NCI-H2029 (cell line): Measurements from ENCODE around the gene VAV3.
"Not testable (repeated sequence)": the region's sequence is repeated elsewhere in the genome, so short reads cannot be mapped to it uniquely, and the experiment has no call there.

Experiments used
- DNase-seq: peaks from one replicate; lab custom pipeline; 2025; lab: John Stamatoyannopoulos, UW

VAV3 gene, protein sequence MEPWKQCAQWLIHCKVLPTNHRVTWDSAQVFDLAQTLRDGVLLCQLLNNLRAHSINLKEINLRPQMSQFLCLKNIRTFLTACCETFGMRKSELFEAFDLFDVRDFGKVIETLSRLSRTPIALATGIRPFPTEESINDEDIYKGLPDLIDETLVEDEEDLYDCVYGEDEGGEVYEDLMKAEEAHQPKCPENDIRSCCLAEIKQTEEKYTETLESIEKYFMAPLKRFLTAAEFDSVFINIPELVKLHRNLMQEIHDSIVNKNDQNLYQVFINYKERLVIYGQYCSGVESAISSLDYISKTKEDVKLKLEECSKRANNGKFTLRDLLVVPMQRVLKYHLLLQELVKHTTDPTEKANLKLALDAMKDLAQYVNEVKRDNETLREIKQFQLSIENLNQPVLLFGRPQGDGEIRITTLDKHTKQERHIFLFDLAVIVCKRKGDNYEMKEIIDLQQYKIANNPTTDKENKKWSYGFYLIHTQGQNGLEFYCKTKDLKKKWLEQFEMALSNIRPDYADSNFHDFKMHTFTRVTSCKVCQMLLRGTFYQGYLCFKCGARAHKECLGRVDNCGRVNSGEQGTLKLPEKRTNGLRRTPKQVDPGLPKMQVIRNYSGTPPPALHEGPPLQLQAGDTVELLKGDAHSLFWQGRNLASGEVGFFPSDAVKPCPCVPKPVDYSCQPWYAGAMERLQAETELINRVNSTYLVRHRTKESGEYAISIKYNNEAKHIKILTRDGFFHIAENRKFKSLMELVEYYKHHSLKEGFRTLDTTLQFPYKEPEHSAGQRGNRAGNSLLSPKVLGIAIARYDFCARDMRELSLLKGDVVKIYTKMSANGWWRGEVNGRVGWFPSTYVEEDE

DNA sequence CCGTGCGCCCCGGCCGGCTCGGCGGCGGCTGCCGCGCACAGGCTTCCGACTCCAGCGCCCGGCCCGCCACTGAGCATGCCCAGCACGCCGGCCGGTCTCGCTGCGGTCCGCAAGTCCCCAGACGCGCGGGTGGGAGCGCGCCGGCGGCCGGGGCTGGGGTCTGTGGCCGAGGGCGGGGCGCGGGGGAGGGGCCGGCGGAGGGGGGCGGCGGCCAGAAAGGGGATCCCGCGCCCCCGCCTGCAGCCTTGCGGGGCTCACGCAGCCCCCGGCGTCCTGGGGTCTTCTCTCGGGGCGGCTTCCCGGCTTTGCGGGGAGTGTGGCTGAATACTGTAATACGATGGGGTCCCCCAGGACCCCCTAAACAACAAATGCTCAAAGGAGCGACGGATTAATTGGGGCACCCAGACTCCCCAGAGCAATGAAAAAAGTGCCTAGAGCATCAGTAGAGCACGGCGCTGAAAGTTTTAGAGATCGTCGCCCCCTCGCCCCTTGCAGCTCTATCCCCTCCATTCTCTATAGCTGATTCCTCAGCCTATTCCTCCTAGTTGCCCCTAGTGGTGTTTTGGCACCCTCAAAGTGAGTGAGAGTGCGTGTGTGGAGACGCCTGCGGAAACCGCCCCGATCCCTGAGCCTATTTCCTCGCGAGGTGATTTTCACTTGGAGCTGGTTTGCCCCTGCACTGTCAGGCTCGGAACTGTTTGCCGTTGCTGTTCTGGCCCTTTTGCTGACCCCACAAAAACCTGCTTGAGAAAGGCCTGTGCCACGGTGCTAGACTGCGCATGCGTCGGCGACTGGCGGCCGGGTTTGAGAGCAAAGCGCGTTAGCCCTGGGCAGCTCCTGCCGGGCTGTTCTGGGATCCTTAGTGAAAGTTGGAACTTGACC is at the start of gene VAV3:
VAV3 (minus strand) TSS at position 71 of the 882 bp plus-strand sequence. CDS start 311 bp downstream, outside the sequence.
- no peak for DNase-seq

DNA sequence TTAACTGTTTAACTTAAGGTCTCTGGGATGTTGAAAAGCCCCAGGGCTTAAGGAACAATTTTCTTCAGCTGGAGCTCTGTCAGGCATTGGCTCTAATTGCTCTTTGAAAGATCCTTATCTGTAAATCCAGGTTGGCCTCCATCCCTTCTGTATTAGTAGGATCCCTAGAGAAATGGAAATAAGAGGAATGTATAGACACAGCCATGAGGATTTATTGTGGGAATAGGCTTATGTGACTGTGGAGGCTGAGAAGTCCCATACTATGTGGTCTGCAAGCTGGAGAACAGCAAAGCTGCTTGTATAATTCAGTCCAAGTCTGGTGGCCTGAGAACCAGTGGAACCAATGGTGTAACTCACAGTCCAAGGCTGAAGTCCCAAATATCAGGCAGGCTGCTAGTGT is 47.6 kb upstream of the VAV3 start:
- DNase-seq = no peak

DNA sequence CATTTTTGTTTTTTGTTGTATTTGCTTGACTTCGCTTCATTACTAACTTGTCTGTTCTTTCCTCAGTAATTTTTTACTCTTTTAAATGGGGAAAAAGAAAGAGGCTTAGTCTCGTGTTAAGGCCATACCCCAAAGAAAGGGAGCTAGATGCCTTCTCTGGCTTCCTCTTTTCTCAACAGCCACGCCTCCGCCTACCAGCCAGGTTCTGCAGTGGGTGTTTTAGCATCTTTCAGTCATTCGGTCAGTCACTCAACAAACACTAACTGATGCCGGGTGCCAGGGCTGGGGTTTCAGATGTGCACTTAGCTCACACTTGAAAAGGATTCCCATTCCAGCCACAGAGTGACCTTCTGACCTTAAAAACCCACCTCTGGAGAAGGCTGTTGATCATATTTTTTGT is 46.3 kb upstream of the VAV3 start:
- no peak for DNase-seq

DNA sequence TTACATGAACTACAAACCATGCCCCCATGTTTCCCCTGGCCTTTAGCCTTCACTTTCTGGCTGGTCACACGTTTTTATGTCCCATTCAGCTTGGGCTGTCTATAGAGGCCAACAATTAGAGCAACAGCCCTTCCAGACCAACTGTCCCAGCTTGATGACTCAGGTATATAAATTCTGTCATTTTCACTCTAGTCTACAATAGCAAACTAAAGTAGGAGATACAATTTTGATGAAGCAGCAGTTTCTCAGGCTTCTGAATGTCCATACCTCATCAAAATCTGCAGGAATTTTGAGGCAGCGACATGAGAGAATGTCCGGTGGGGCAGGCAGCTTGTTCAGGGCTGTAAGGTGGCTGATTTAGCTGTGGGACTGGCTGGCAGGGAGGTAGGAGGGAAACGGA is 45.6 kb upstream of the VAV3 start:
- DNase-seq = no peak

DNA sequence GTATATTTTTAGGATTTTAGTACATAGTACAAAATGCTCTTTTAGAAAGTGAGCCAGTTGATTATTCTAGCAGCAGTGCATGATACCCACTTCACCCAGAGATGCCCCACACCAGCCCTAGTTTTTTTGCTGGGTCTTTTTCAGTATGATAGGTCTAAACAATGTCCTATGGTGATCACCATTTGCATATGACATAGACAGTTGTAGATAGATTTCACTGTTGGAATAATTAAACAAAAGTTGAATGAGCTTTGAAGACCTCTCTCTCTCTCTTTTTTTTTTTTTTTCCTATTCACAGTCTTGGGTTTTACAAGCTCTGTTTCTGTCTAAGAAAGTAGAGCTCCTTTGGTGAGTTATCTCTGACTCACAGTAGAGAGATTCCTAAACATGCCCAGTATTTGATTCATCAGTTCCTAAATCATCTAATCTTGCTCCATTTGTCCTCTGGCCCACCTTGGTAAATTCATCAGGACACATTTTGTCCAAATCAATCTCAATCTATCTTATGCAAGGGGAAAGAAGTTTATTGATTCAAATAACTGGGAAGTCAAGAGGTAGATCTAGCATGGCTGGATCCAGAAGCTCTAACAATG is 44.7 kb upstream of the VAV3 start:
- DNase-seq = no peak

DNA sequence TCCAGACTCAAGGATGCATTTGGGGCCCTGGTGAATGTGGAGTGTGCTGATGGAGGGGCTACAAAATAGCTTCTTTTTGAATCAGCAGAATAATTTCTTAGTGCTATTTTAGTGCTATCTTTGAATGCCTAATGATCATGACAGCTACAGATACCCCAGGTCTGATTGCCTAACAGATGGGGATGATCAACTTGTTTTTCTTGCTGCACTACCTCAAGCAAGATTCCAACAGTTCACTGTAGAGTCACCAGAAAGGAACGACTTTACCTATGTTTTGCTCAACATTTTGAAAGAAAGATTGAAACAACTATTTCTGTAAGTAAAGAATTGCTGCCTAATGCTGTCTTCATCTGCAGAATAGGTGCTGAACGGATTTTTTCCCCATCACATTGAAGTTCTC is 42.6 kb upstream of the VAV3 start:
- DNase-seq = no peak

DNA sequence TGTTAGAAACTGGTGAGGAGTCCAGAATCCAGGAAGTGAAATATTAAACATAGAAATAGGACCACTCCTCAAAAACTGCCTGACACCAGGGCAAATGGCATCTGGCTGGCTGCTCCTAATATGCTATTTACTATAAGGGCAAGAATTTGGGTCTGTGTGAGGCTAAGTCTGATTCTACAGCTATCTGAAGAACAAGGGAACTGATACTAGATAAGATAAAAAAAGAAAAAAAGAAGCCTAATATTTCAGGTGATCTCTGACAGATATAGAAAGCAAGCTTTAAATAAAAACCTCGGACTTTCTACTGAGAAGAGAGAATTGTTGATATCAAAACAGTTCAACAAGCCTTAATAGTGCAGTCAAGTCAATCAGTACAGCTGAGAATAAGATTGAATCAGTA is 42.1 kb upstream of the VAV3 start:
- DNase-seq = no peak

DNA sequence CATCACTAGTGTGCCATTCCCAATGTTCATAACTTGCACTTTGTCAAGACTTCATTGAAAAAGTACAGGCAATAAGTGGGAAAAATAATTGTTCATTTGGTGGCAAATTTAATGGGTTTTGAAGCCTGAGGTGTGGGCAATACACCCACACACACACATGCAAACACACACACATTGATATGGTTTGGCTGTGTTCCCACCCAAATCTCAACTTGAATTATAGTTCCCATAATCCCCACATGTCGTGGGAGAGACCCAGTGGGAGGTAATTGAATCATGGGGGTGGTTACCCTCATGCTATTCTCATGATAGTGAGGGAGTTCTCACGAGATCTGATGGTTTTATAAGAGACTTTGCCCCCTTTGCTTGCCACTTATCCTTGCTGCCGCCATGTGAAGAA is 39.9 kb upstream of the VAV3 start:
- not testable (repeated sequence) for DNase-seq

DNA sequence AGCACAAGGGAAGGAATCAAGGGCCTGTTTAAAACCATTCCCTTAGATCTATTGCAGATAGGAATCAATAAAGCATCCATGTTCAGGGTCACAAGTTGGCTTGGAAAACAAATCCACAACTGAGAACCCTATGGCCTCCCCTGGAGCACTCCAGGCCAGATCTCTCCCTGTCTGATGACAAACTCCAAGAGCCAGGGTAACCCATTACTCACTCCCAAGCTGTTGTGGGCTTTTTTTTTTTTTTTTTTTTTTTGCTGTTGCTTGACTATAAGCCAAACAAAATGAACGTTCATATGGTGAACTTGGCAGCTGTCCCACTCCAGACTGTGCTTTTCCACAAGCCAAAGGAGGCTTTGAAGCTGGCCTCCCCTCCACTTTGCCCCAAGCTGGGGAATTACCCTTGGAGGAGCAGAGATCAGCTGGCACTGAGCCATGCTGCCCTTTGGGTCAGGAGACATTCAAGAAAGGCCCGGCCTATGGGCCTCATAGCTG is 35.7 kb upstream of the VAV3 start:
- DNase-seq = peak; percentile 11

DNA sequence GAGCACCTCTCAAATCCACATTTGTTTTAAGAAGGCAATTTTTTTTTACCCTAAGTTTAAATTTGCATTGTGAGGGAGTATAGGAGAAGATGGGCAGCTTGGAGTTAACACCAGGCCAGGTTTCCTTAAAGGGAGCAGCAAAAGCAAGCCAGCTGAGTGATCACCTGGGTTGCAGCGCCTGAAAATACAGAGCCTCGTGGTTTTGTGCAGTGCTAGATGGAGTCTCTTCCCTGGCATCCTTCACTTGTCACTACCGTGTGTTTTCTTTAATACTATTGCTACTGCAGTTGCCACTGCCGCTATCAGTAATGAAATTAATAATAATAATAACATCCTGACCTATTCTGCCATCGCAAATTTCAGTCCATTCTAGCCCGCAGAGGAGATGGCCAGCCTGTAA is 35.2 kb upstream of the VAV3 start:
- no peak for DNase-seq

DNA sequence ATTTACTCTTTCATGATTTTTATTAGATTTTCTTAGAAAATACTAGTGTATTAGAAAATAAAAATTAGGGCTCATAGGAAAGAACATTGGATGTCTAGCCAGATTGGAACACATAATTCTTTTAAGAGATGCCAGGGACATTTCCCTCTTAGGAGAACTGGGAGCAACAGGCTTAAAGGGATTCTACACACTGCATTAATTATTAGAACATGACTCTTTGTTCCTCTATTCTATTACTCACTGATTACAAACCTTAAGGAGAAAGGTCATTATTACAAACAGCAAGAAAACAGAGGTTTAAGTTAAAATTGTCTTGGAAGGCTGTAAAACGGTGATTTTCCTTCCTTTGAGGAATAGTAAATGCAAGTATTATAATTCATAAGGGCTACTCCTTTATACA is 32.9 kb upstream of the VAV3 start:
- no peak for DNase-seq

DNA sequence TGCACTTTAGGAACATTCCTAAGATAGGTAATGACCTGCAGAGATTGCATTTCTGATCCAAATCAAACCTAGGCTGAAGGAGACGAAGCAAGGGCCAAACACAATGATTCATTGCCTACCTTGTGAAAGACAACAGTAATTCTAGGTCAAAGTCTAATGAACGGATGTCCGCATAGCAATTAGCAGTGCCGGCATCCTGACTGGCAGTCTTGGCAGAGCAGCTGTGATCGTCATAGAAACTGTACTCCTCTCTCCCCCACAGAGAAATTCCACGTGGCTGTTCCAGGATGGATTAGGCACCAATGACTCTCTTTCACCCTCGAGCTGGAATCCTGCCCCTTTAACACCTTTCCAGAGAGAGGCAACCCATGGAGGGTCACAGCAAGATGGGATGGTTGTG is 28.9 kb upstream of the VAV3 start:
- DNase-seq = no peak

DNA sequence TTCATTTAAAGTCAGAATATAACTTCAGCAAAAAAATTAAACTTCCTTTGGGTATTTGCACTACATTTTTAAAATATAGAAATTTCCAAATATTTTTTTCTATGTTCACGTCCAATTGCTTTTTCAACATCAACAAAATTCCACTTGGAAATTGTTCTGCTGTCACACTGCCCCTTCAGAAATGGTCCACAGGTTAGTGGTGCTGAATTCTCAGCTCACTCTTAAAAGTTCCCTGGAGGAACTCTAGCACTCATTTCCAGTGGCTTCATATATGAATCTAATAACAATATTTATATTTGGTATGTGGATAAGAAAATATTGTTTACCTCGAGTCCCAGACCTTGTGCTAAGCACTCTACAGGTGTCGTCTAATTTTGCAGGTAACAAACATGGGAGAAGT is 27.4 kb upstream of the VAV3 start:
- DNase-seq = no peak

DNA sequence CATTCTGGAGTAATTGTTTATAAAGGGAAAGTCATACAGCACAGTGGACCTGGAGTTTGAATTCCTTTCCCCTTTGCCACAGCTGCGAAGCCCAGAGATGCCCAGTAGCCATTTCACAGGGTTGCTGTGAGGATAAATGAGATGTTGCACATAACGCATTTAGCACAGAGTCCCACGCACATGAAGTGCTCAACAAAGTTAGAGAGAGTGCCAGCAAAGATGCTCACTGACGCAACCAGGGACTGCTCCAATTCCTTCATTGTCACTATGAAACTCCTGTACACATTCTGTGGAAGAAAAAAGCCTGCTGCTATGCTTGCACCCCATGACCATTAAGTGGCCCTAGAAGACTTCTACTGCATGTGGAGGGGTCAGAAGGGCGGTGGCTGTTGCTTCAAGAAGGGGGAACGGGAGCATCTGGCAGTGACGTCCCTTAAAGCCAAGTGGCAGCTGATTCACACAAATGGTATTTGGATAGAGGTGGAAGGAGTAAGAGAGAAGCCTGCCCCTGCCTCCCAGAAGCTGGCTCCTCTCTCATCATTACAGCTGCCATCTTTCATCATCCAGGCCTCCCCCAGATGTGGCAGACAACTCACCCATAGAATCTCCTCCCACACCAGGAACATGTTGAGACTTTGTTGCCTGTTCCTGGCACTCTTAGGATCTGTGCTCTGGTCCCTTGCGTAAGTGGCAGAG is 26.5 kb upstream of the VAV3 start:
- DNase-seq = no peak

DNA sequence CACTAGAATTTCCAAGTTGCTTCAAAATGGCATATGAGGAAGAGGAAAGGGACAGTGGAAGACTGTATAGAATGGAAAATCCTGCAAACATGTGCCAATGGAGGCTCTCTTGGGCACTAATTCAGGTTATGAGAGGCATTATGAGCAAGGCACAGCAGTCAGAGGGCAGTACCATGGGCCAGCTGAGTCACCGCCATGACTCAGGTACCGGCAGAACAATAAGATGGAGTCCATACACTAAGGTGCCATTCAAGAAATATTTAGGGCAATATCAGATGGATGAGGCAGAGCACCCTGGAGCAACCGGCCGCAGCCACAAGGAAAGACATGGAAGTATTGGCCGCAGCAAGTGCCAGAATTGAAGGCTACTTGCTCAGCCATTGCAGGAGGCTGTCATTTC is 25.6 kb upstream of the VAV3 start:
- DNase-seq = no peak

DNA sequence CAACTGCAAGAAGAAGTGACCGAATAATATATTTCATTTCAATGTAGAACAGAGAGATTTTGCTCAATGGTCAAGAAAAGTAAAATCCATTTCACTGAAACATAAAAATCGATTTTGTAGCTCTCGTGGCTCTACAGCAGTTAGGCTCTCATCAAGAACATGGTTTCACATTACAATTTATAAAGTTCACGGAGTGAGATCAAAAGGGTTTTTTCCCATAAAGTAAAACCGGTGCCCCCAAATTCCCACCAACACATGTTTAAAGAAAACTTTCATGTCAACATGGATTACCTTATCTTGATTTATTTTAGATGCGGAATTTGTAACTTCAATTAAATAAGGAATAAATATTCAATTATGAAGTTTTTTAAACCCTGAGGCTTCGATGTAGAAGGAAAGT is 16.3 kb upstream of the VAV3 start:
- no peak for DNase-seq

DNA sequence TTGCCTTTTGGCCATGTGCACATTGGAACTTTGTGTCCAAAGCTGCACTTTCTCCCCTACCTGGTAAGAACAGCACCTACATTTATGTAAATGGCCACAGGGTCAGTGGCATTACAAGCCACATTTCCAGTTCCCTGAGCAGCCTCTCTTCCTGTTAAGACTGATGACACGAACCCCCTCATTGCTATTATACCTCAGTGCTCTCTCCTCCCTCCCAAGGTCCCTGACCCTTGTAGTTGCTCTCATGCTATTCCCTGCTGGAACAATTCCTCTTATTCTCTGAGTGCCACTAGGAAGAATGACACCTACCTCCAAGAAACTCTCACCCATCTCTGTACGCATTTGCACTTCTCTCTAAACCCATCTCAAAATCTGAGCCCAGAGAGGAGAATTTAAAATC is 14.9 kb upstream of the VAV3 start:
- no peak for DNase-seq

DNA sequence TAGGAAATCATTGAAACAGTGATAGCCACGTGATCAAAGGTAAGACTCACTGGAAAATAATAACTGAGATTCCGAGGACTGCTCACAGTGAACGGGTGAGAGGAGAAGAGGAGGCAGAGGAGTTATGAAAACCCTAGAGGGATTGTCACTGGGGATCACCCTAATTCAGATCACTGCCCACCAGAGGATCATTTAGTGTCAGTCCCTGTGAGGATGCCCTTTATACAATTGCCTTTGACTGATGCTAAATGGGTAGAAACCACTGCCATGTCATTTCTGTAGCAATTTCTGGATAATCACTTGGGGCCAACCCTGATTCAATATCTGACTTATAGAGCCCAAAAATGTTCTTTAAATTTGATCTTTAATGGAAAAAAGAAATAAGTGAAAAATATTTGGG is 14.1 kb upstream of the VAV3 start:
- no peak for DNase-seq

DNA sequence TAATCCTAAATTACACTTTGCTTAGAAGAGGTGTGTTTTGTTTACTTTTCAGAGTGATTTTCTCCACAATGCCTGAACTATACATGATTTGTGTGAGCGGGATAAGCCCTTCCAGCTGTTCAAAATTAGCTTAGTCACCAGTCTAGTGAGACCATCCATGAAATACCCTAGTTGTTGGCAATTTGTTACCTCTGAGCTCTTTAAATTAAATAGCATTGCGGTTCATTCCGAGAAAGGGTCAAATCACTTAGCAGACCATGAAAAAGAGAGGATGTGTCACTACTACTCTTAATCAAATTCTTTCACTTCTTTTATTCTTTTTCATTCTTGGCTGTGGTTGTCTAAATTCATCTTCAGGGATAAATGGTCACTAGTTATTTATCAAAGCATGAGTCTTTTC is 11.9 kb upstream of the VAV3 start:
- no peak for DNase-seq

DNA sequence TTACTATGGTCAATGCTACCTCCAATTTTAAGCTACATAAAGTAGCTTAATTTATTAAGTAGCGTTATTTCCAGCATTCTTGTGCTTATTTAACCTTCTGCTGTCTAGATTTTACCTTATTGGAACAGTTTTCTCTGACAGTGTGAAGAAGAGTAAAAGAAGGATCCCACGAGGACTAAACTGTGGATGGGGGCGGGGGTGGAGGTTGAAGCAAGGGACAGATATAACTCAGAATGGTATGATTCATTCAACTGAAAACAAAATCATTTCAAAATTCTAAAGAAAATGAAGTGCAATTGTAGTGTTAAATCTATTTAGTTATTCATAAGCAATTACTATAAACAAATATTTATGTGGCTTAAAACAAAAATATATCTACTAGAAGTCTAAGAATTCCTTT is 11.5 kb upstream of the VAV3 start:
- DNase-seq = no peak

DNA sequence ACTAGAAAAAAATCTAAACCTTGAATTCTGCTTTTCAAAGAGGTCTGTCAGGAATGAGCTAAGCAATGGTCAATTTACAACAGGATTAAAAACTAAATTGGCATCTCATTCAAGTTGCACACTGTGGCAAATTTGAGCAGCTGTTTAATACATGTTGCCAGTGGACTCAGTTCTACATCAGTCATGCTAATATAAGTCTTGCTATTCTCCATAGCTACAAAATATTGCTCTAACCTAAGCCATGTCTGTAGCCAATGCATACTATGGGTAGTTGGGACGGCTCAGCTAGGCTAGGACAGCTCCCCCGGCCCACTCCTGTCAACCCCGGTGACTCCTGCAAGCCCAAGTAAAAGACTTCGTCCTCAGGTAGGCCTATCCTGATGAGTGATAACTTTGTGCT is 10.9 kb upstream of the VAV3 start:
- no peak for DNase-seq
